HepG2 (cell line): Measurements from ENCODE around the gene ELL. TPM values are rescaled to one million over a fixed set of nuclear protein-coding genes. Genes with fewer than 3 reads are reported as not detected.

Experiments used
- GATAD2A ChIP-seq: IDR thresholded peaks from 2 replicates; pipeline ENCODE4 v1.6.1; 2016
- KDM4B ChIP-seq: sonication (generic); formaldehyde crosslinking; IDR thresholded peaks from 2 replicates; pipeline ENCODE4 v1.4.0; 2020; ENCODE audit warnings: missing genetic modification reagents
- LCORL ChIP-seq, 2 experiments: fragments of 450-650 bp in 1 of 2; sonication (generic) in 1 of 2; formaldehyde crosslinking in 1 of 2; IDR thresholded peaks; 2 replicates each; pipeline versions ENCODE4 v1.5.0 to v1.6.1; 2017 to 2020; ENCODE audit warnings: antibody characterized with exemption in 1 of 2, missing genetic modification reagents in 1 of 2
- PITX1 ChIP-seq: sonication (generic); formaldehyde crosslinking; IDR thresholded peaks from 2 replicates; pipeline ENCODE4 v1.5.1; 2020; ENCODE audit warnings: mild to moderate bottlenecking, missing genetic modification reagents
- POLR2G ChIP-seq: fragments of 200-400 bp; formaldehyde crosslinking; IDR thresholded peaks from 2 replicates; pipeline ENCODE4 v1.6.1; 2018; ENCODE audit warnings: mild to moderate bottlenecking, low read depth, low read length, moderate library complexity
- RAD21 ChIP-seq: fragments of 450-650 bp; formaldehyde crosslinking; IDR thresholded peaks from 2 replicates; pipeline ENCODE4 v1.5.0; 2020; ENCODE audit warnings: mild to moderate bottlenecking
- SMC3 ChIP-seq: IDR thresholded peaks from 2 replicates; pipeline ENCODE4 v1.6.1; 2011; ENCODE audit warnings: low read length, improper control_type of control experiment
- THRA ChIP-seq: sonication (generic); formaldehyde crosslinking; IDR thresholded peaks from 2 replicates; pipeline ENCODE4 v1.4.0; 2020; ENCODE audit warnings: missing genetic modification reagents, borderline replicate concordance
- THYN1 ChIP-seq: sonication (generic); formaldehyde crosslinking; IDR thresholded peaks from 2 replicates; pipeline ENCODE4 v1.8.1; 2023; ENCODE audit warnings: low read depth, mild to moderate bottlenecking, moderate library complexity, missing genetic modification reagents, borderline replicate concordance
- ZBTB21 ChIP-seq: sonication (generic); formaldehyde crosslinking; IDR thresholded peaks from 2 replicates; pipeline ENCODE4 v1.4.0; 2020; ENCODE audit warnings: missing genetic modification reagents
- ZBTB46 ChIP-seq: sonication (generic); formaldehyde crosslinking; IDR thresholded peaks from 2 replicates; pipeline ENCODE4 v1.4.0; 2020; ENCODE audit warnings: mild to moderate bottlenecking, missing genetic modification reagents, borderline replicate concordance
- ZGPAT ChIP-seq: IDR thresholded peaks from 2 replicates; pipeline ENCODE4 v1.6.1; 2016; ENCODE audit warnings: mild to moderate bottlenecking
- ZNF530 ChIP-seq: sonication (generic); formaldehyde crosslinking; IDR thresholded peaks from 2 replicates; pipeline ENCODE4 v1.5.0; 2020; ENCODE audit warnings: low read depth, mild to moderate bottlenecking, missing genetic modification reagents
- ZNF556 ChIP-seq: sonication (generic); formaldehyde crosslinking; IDR thresholded peaks from 2 replicates; pipeline ENCODE4 v1.4.0; 2020; ENCODE audit warnings: mild to moderate bottlenecking, missing genetic modification reagents, borderline replicate concordance
- ZNF580 ChIP-seq: IDR thresholded peaks from 2 replicates; pipeline ENCODE4 v1.6.1; 2016; ENCODE audit warnings: low read depth, borderline replicate concordance
- ZNF781 ChIP-seq: sonication (generic); formaldehyde crosslinking; IDR thresholded peaks from 2 replicates; pipeline ENCODE4 v1.5.1; 2020; ENCODE audit warnings: borderline replicate concordance, mild to moderate bottlenecking, missing genetic modification reagents; ENCODE audit errors: not compliant biosample characterization
- polyA plus RNA-seq, 8 experiments: library from polyadenylated mRNA; depleted of rRNA in 3 of 8; stranded (reverse) in 7 of 8; unstranded in 1 of 8; fragments of >200 nt; fragmentation: Illumina TruSeq in 4 of 8; extraction: Trizol in 4 of 8; gene quantifications; 2 replicates each; pipeline versions ENCODE4 v1.2.1 to v1.2.3, GENCODE V29; 2011 to 2016; ENCODE audit warnings: low read depth in 4 of 8, missing spikeins in 1 of 8, mixed read lengths in 1 of 8; ENCODE audit not compliant: insufficient read depth in 1 of 8
- total RNA-seq, 5 experiments: library from RNA; depleted of rRNA; stranded (reverse); fragments of >200 nt; fragmentation: Illumina TruSeq; extraction: Trizol; gene quantifications; 2 replicates each; pipeline ENCODE4 v1.2.3, GENCODE V29; 2016; ENCODE audit warnings: low read depth in 1 of 5
- TF ChIP-seq, protein P1 (sequence below): IDR thresholded peaks from 2 replicates; pipeline ENCODE4 v1.4.0; 2020; ENCODE audit warnings: mild to moderate bottlenecking, missing genetic modification reagents
- TF ChIP-seq, protein P2 (sequence below): sonication (generic); formaldehyde crosslinking; IDR thresholded peaks from 2 replicates; pipeline ENCODE4 v1.8.1; 2023; ENCODE audit warnings: missing genetic modification reagents, mild to moderate bottlenecking, borderline replicate concordance

The ELL gene
- total and polyA plus RNA-seq, 2 of the 13 experiments (the other 11 are each of a cell fraction or from before 2014, with no cell fraction given) = 3.7 to 5.4 TPM

- TF ChIP-seq, protein P1, sequence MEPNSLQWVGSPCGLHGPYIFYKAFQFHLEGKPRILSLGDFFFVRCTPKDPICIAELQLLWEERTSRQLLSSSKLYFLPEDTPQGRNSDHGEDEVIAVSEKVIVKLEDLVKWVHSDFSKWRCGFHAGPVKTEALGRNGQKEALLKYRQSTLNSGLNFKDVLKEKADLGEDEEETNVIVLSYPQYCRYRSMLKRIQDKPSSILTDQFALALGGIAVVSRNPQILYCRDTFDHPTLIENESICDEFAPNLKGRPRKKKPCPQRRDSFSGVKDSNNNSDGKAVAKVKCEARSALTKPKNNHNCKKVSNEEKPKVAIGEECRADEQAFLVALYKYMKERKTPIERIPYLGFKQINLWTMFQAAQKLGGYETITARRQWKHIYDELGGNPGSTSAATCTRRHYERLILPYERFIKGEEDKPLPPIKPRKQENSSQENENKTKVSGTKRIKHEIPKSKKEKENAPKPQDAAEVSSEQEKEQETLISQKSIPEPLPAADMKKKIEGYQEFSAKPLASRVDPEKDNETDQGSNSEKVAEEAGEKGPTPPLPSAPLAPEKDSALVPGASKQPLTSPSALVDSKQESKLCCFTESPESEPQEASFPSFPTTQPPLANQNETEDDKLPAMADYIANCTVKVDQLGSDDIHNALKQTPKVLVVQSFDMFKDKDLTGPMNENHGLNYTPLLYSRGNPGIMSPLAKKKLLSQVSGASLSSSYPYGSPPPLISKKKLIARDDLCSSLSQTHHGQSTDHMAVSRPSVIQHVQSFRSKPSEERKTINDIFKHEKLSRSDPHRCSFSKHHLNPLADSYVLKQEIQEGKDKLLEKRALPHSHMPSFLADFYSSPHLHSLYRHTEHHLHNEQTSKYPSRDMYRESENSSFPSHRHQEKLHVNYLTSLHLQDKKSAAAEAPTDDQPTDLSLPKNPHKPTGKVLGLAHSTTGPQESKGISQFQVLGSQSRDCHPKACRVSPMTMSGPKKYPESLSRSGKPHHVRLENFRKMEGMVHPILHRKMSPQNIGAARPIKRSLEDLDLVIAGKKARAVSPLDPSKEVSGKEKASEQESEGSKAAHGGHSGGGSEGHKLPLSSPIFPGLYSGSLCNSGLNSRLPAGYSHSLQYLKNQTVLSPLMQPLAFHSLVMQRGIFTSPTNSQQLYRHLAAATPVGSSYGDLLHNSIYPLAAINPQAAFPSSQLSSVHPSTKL (CRISPR knock-in tag) = peak; percentile 23; the same call in 1 of the 2 replicates
- TF ChIP-seq ZNF556 (CRISPR knock-in tag) (0 out of 2 replicates have a peak, but pooled peaks have one; percentile 28), ZNF530 (CRISPR knock-in tag) (no peak), PITX1 (no peak), SMC3 (0 out of 2 replicates have a peak, but pooled peaks have one; percentile 3), KDM4B (CRISPR knock-in tag) (no peak), LCORL (IDR thresholded peaks at IDR 0.05) (no peak), LCORL (CRISPR knock-in tag; IDR thresholded peaks at IDR 0.05) (0 out of 2 replicates have a peak, but pooled peaks have one; percentile 24), THYN1 (no peak), ZBTB21 (no peak), ZGPAT (CRISPR knock-in tag) (peak; percentile 28; the same call in 1 of the 2 replicates), ZBTB46 (CRISPR knock-in tag) (no peak), ZNF781 (CRISPR knock-in tag) (no peak), ZNF580 (0 out of 2 replicates have a peak, but pooled peaks have one; percentile 20), POLR2G (no peak), THRA (CRISPR knock-in tag) (no peak), GATAD2A (CRISPR knock-in tag) (peak; percentile 53; the same call in 1 of the 2 replicates), RAD21 (CRISPR knock-in tag) (peak; percentile 37; the same call in 1 of the 2 replicates)
- TF ChIP-seq, protein P2, sequence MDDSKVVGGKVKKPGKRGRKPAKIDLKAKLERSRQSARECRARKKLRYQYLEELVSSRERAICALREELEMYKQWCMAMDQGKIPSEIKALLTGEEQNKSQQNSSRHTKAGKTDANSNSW (CRISPR knock-in tag) = no peak
Observed at GRCh38 chr19:18496167-18496979, 25.5 kb downstream of the ELL start (continued).
